Fibroblast of villous mesenchyme (primary cell): Measurements from ENCODE around the gene HIGD1C. TPM values are rescaled to one million over a fixed set of nuclear protein-coding genes. Genes with fewer than 3 reads are reported as not detected.
"Not testable (repeated sequence)": the region's sequence is repeated elsewhere in the genome, so short reads cannot be mapped to it uniquely, and the experiment has no call there.

Source experiments
- DNase-seq: peaks from one replicate; pipeline ENCODE4 v3.0.0-alpha.2; 2010; ENCODE audit warnings: low read depth
- H3K4me3 ChIP-seq: 2 replicates; pipeline ENCODE4 v1.5.1; 2011; ENCODE audit warnings: low read depth, mild to moderate bottlenecking, low read length
- CTCF ChIP-seq: IDR thresholded peaks from 2 replicates; pipeline ENCODE4 v1.5.1; 2012; ENCODE audit warnings: low read depth, mild to moderate bottlenecking, low read length; ENCODE audit not compliant: insufficient read depth
- total RNA-seq: library from RNA; depleted of rRNA; stranded (reverse); fragments of >200 nt; gene quantifications from 2 replicates; pipeline ENCODE4 v1.2.3, GENCODE V29; 2012

Gene HIGD1C
- total RNA-seq, 1 donor, result not detected

GRCh38 chr12:50927356-50927755 is 25.0 kb upstream of the HIGD1C start:
- no peak for DNase-seq
- H3K4me3 ChIP-seq, result peak overlapping the region; percentile 94
- TF ChIP-seq CTCF, result no peak

DNA sequence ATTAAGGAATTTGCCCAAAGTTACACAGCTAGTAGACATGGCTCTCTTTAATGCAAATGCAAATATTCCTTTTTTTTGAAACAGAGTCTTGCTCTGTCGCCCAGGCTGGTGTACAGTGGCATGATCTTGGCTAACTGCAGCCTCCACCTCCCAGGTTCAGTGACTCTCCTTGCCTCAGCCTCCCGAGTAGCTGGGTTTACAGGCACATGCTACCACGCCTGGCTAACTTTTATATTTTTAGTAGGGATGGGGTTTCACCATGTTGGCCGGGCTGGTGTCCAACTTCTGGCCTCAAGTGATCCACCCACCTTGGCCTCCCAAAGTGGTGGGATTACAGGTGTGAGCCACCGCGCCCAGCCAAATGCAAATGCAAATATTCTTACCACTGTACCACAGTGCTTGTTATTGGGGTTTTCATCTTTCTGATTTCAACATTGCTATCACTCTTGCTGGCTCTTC is 24.5 kb upstream of the HIGD1C start:
- TF ChIP-seq CTCF, result no peak
- no peak for DNase-seq
- H3K4me3 ChIP-seq, result peak overlapping the region; percentile 94

DNA sequence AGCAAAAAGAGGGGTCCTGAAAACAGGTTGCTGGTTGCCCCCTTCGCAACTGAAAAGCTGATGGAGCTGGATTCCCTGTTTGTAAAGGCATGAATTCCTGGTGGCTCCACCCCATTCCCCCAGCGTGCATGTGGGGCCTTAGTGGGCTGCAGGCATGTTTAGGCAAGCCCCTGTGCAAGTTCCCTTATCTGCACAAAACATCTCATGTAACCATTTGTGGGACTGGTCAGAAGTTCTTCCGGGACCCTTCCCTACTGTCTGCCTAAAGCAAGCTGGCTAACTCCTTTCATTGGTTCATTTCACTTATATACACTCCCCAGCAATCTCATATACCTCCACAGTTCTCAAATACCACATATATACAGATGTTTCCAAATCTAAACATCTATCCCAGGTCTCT is 24.0 kb upstream of the HIGD1C start:
- no peak for DNase-seq
- H3K4me3 ChIP-seq, result peak overlapping the region; percentile 94

DNA sequence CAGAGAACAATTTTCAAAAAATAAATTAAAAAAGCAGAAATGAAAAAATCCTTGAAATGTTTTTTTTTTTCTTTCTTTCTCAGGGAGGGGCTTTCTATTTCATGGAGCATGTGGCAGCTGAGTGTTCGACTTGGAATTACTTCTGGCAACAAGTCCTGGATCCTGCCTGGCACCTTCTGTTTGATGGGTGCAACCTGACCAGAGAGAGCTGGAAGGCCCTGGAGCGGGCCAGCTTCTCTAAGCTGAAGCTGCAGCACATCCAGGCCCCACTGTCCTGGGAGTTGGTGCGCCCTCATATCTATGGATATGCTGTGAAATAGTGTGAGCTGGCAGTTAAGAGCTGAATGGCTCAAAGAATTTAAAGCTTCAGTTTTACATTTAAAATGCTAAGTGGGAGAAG is 22.5 kb upstream of the HIGD1C start:
- no peak for DNase-seq
- H3K4me3 ChIP-seq, result no peak overlapping the region
- TF ChIP-seq CTCF, result no peak

More for the DNA sequence above, 24.0 kb upstream of the HIGD1C start:
- TF ChIP-seq CTCF, result no peak

GRCh38 chr12:50930477-50930876 is 21.9 kb upstream of the HIGD1C start:
- not testable (repeated sequence) for DNase-seq, H3K4me3 ChIP-seq

GRCh38 chr12:50932787-50933280 is 19.5 kb upstream of the HIGD1C start:
- peak; percentile 61 for DNase-seq
- H3K4me3 ChIP-seq, result no peak overlapping the region
- no peak for TF ChIP-seq CTCF

- no peak for TF ChIP-seq CTCF
- no peak for DNase-seq
- H3K4me3 ChIP-seq, result no peak overlapping the region
Observed at GRCh38 chr12:50933459-50934124, 18.8 kb upstream of the HIGD1C start.
